GM23338 (cell line): ENCODE results near the gene MAP2K5.

ENCODE experiments used
- CREB1 ChIP-seq: fragments of 250-450 bp; sonication (Bioruptor Pico); IDR thresholded peaks from 2 replicates; pipeline ENCODE4 v1.5.0; 2020; ENCODE audit warnings: low read depth, mild to moderate bottlenecking, moderate library complexity
- CTCF ChIP-seq, 2 experiments: fragments of 200-600 bp in 1 of 2; sonication (generic) in 1 of 2; conservative IDR thresholded peaks; 2 replicates each; pipeline versions ENCODE4 v1.5.1 to v1.6.1; 2016 to 2017; ENCODE audit warnings: antibody characterized with exemption in 2 of 2, low read depth in 2 of 2, mild to moderate bottlenecking in 2 of 2, moderate library complexity in 1 of 2
- ETS1 ChIP-seq: IDR thresholded peaks from 2 replicates; pipeline ENCODE4 v1.6.1; 2016; ENCODE audit warnings: antibody characterized with exemption
- EZH2 ChIP-seq: fragments of 200-600 bp; sonication (generic); IDR thresholded peaks from one replicate; pipeline ENCODE4 v1.8.0; 2017; ENCODE audit warnings: antibody characterized with exemption, mild to moderate bottlenecking, low read depth; ENCODE audit not compliant: unreplicated experiment
- EZH2phosphoT487 ChIP-seq: fragments of 200-600 bp; sonication (generic); IDR thresholded peaks from one replicate; pipeline ENCODE4 v1.8.1; 2018; ENCODE audit warnings: antibody characterized with exemption; ENCODE audit not compliant: unreplicated experiment
- JUNB ChIP-seq: IDR thresholded peaks from one replicate; pipeline ENCODE4 v1.6.1; 2016; ENCODE audit warnings: antibody characterized with exemption; ENCODE audit not compliant: unreplicated experiment
- NANOG ChIP-seq: IDR thresholded peaks from 2 replicates; pipeline ENCODE4 v1.6.1; 2016; ENCODE audit warnings: antibody characterized with exemption, borderline replicate concordance
- POLR2AphosphoS5 ChIP-seq: IDR thresholded peaks from 2 replicates; pipeline ENCODE4 v1.6.1; 2016; ENCODE audit warnings: antibody characterized with exemption, low read depth
- STAT1 ChIP-seq: IDR thresholded peaks from one replicate; pipeline ENCODE4 v1.6.1; 2016; ENCODE audit warnings: antibody characterized with exemption; ENCODE audit not compliant: unreplicated experiment
- ZNF114 ChIP-seq: fragments of 250-450 bp; sonication (Bioruptor Pico); IDR thresholded peaks from 2 replicates; pipeline ENCODE4 v1.5.0; 2020; ENCODE audit warnings: mild to moderate bottlenecking, moderate library complexity
- ZNF331 ChIP-seq: fragments of 250-450 bp; sonication (Bioruptor Pico); IDR thresholded peaks from 2 replicates; pipeline ENCODE4 v1.5.0; 2020; ENCODE audit warnings: low read depth, mild to moderate bottlenecking, moderate library complexity
- TF ChIP-seq, protein P1 (sequence below): IDR thresholded peaks from one replicate; pipeline ENCODE4 v1.6.1; 2018; ENCODE audit warnings: antibody characterized with exemption; ENCODE audit not compliant: unreplicated experiment
- TF ChIP-seq, protein P2 (sequence below): fragments of 250-450 bp; sonication (Bioruptor Pico); IDR thresholded peaks from 2 replicates; pipeline ENCODE4 v1.5.0; 2020; ENCODE audit warnings: mild to moderate bottlenecking, moderate library complexity

DNA sequence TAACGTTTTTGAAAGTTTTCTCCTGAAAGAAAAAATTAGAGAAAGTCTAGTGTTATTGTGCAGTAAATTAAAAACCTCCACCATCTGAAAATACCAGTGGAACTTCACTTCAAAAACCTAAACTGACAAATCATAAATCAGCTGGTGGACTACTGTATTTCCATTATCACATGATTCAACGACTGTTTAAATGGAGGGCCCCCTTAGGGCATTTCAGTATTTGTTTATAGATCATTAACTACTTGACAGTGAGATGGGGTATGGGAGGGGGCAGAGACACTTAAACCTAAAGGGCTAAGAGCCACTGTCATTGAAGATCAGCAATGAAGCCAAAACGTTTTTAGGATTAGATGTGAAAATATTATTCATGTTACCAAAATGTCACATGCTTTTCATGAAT lies 30.4 kb upstream of the MAP2K5 start:
- TF ChIP-seq CTCF (conservative IDR thresholded peaks at IDR 0.05; ENCODE audit: low read depth in 2 of 2), result no peak
- no peak for TF ChIP-seq CREB1
- TF ChIP-seq, protein P1, sequence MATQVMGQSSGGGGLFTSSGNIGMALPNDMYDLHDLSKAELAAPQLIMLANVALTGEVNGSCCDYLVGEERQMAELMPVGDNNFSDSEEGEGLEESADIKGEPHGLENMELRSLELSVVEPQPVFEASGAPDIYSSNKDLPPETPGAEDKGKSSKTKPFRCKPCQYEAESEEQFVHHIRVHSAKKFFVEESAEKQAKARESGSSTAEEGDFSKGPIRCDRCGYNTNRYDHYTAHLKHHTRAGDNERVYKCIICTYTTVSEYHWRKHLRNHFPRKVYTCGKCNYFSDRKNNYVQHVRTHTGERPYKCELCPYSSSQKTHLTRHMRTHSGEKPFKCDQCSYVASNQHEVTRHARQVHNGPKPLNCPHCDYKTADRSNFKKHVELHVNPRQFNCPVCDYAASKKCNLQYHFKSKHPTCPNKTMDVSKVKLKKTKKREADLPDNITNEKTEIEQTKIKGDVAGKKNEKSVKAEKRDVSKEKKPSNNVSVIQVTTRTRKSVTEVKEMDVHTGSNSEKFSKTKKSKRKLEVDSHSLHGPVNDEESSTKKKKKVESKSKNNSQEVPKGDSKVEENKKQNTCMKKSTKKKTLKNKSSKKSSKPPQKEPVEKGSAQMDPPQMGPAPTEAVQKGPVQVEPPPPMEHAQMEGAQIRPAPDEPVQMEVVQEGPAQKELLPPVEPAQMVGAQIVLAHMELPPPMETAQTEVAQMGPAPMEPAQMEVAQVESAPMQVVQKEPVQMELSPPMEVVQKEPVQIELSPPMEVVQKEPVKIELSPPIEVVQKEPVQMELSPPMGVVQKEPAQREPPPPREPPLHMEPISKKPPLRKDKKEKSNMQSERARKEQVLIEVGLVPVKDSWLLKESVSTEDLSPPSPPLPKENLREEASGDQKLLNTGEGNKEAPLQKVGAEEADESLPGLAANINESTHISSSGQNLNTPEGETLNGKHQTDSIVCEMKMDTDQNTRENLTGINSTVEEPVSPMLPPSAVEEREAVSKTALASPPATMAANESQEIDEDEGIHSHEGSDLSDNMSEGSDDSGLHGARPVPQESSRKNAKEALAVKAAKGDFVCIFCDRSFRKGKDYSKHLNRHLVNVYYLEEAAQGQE, result no peak
- TF ChIP-seq STAT1, result no peak
- no peak for TF ChIP-seq POLR2AphosphoS5
- no peak for TF ChIP-seq EZH2
- no peak for TF ChIP-seq JUNB
- no peak for TF ChIP-seq EZH2phosphoT487
- no peak for TF ChIP-seq ETS1
- TF ChIP-seq ZNF331 (CRISPR knock-in tag), result no peak
- TF ChIP-seq, protein P2, sequence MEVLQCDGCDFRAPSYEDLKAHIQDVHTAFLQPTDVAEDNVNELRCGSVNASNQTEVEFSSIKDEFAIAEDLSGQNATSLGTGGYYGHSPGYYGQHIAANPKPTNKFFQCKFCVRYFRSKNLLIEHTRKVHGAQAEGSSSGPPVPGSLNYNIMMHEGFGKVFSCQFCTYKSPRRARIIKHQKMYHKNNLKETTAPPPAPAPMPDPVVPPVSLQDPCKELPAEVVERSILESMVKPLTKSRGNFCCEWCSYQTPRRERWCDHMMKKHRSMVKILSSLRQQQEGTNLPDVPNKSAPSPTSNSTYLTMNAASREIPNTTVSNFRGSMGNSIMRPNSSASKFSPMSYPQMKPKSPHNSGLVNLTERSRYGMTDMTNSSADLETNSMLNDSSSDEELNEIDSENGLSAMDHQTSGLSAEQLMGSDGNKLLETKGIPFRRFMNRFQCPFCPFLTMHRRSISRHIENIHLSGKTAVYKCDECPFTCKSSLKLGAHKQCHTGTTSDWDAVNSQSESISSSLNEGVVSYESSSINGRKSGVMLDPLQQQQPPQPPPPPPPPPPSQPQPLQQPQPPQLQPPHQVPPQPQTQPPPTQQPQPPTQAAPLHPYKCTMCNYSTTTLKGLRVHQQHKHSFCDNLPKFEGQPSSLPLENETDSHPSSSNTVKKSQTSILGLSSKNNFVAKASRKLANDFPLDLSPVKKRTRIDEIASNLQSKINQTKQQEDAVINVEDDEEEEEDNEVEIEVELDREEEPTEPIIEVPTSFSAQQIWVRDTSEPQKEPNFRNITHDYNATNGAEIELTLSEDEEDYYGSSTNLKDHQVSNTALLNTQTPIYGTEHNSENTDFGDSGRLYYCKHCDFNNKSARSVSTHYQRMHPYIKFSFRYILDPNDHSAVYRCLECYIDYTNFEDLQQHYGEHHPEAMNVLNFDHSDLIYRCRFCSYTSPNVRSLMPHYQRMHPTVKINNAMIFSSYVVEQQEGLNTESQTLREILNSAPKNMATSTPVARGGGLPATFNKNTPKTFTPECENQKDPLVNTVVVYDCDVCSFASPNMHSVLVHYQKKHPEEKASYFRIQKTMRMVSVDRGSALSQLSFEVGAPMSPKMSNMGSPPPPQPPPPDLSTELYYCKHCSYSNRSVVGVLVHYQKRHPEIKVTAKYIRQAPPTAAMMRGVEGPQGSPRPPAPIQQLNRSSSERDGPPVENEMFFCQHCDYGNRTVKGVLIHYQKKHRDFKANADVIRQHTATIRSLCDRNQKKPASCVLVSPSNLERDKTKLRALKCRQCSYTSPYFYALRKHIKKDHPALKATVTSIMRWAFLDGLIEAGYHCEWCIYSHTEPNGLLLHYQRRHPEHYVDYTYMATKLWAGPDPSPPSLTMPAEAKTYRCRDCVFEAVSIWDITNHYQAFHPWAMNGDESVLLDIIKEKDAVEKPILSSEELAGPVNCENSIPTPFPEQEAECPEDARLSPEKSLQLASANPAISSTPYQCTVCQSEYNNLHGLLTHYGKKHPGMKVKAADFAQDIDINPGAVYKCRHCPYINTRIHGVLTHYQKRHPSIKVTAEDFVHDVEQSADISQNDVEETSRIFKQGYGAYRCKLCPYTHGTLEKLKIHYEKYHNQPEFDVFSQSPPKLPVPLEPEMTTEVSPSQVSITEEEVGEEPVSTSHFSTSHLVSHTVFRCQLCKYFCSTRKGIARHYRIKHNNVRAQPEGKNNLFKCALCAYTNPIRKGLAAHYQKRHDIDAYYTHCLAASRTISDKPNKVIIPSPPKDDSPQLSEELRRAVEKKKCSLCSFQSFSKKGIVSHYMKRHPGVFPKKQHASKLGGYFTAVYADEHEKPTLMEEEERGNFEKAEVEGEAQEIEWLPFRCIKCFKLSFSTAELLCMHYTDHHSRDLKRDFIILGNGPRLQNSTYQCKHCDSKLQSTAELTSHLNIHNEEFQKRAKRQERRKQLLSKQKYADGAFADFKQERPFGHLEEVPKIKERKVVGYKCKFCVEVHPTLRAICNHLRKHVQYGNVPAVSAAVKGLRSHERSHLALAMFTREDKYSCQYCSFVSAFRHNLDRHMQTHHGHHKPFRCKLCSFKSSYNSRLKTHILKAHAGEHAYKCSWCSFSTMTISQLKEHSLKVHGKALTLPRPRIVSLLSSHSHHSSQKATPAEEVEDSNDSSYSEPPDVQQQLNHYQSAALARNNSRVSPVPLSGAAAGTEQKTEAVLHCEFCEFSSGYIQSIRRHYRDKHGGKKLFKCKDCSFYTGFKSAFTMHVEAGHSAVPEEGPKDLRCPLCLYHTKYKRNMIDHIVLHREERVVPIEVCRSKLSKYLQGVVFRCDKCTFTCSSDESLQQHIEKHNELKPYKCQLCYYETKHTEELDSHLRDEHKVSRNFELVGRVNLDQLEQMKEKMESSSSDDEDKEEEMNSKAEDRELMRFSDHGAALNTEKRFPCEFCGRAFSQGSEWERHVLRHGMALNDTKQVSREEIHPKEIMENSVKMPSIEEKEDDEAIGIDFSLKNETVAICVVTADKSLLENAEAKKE, result no peak
- TF ChIP-seq NANOG, result no peak
- no peak for TF ChIP-seq ZNF114
